PFSK-1 (cell line): ENCODE results near the gene SF1.

Experiments used
- FOXP2 ChIP-seq: optimal IDR thresholded peaks from 2 replicates; pipeline ENCODE3; 2011; ENCODE audit warnings: borderline replicate concordance, control low read depth, inconsistent platforms; ENCODE audit not compliant: insufficient read depth; ENCODE audit errors: extremely low read length, extremely low read depth
- POLR2AphosphoS5 ChIP-seq: IDR thresholded peaks from 2 replicates; pipeline ENCODE4 v1.6.1; 2012; ENCODE audit warnings: low read depth, mild to moderate bottlenecking, control low read depth, low read length, moderate library complexity
- SIN3A ChIP-seq: IDR thresholded peaks from 2 replicates; pipeline ENCODE4 v1.6.1; 2012; ENCODE audit warnings: mild to moderate bottlenecking, low read length, moderate library complexity, borderline replicate concordance; ENCODE audit not compliant: insufficient read depth
- TAF1 ChIP-seq: IDR thresholded peaks from 2 replicates; pipeline ENCODE4 v1.6.1; 2012; ENCODE audit warnings: low read length, control low read depth, borderline replicate concordance; ENCODE audit not compliant: insufficient read depth
- TF ChIP-seq, protein P1 (sequence below), 2 experiments: IDR thresholded peaks; 2 replicates each; pipeline versions ENCODE4 v1.6.1 to v1.8.0; 2011 to 2012; ENCODE audit warnings: low read depth in 2 of 2, low read length in 2 of 2, control low read depth in 1 of 2, inconsistent platforms in 1 of 2, mild to moderate bottlenecking in 1 of 2, moderate library complexity in 1 of 2; ENCODE audit not compliant: insufficient read depth in 1 of 2

The SF1 gene

DNA sequence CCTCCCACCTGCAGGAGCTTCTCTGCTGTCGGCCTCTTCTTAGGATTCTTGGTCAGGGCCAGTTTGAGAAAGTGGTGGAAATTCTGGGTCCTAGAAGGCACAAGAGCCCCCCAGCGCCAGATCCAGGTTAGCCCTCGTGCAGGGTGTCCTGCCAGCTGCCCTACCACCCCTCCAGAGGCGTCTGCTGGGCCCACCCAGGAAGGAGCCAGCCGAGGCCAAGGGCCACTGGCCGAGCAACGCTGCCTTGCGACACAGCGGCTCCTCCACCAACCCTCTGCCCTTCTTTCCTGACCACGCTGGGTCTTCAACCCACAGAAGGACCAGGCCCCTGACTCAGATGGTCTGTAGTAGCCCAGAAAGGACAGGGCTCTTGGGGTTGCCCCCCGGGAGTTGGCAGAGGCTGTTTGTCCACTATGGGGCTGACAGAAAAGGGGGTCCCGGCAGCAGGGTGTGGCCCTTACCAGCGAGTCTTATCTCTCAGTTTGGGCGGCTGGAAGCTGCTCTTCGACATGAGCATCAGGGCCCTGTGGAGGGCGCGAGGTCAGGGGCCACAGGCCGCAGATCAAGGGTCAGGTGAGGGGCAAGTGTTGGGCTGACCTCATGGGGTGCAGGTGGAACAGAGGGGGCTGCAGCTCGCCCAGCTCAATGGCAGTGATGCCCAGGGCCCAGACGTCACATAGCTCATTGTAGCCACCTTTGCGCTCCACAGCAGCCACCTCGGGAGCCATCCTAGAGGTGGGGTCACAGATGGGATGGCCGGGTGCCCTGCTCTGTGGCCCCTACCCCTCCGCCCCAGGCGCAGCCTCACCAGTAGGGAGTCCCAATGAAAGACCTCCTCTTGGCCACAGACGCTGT lies 22.2 kb upstream of the SF1 start:
- TF ChIP-seq TAF1 (no peak), SIN3A (no peak), FOXP2 (no peak), POLR2AphosphoS5 (no peak)
- TF ChIP-seq, protein P1, sequence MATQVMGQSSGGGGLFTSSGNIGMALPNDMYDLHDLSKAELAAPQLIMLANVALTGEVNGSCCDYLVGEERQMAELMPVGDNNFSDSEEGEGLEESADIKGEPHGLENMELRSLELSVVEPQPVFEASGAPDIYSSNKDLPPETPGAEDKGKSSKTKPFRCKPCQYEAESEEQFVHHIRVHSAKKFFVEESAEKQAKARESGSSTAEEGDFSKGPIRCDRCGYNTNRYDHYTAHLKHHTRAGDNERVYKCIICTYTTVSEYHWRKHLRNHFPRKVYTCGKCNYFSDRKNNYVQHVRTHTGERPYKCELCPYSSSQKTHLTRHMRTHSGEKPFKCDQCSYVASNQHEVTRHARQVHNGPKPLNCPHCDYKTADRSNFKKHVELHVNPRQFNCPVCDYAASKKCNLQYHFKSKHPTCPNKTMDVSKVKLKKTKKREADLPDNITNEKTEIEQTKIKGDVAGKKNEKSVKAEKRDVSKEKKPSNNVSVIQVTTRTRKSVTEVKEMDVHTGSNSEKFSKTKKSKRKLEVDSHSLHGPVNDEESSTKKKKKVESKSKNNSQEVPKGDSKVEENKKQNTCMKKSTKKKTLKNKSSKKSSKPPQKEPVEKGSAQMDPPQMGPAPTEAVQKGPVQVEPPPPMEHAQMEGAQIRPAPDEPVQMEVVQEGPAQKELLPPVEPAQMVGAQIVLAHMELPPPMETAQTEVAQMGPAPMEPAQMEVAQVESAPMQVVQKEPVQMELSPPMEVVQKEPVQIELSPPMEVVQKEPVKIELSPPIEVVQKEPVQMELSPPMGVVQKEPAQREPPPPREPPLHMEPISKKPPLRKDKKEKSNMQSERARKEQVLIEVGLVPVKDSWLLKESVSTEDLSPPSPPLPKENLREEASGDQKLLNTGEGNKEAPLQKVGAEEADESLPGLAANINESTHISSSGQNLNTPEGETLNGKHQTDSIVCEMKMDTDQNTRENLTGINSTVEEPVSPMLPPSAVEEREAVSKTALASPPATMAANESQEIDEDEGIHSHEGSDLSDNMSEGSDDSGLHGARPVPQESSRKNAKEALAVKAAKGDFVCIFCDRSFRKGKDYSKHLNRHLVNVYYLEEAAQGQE (IDR thresholded peaks at IDR 0.05; ENCODE audit: insufficient read depth in 1 of 2, low read depth in 2 of 2, low read length in 2 of 2) = no peak

GRCh38 chr11:64799623-64800302 lies 21.4 kb upstream of the SF1 start:
- TF ChIP-seq FOXP2 = no peak
- no peak for TF ChIP-seq TAF1
- TF ChIP-seq, protein P1 (IDR thresholded peaks at IDR 0.05; ENCODE audit: insufficient read depth in 1 of 2, low read depth in 2 of 2, low read length in 2 of 2) = no peak
- TF ChIP-seq POLR2AphosphoS5 = no peak
- TF ChIP-seq SIN3A = no peak

- TF ChIP-seq POLR2AphosphoS5 = no peak
- TF ChIP-seq TAF1 = no peak
- TF ChIP-seq, protein P1 (IDR thresholded peaks at IDR 0.05; ENCODE audit: insufficient read depth in 1 of 2, low read depth in 2 of 2, low read length in 2 of 2) = no peak
- TF ChIP-seq FOXP2 = no peak
- no peak for TF ChIP-seq SIN3A
These were observed 20.9 kb upstream of the SF1 start for GRCh38 chr11:64799256-64799622.

DNA sequence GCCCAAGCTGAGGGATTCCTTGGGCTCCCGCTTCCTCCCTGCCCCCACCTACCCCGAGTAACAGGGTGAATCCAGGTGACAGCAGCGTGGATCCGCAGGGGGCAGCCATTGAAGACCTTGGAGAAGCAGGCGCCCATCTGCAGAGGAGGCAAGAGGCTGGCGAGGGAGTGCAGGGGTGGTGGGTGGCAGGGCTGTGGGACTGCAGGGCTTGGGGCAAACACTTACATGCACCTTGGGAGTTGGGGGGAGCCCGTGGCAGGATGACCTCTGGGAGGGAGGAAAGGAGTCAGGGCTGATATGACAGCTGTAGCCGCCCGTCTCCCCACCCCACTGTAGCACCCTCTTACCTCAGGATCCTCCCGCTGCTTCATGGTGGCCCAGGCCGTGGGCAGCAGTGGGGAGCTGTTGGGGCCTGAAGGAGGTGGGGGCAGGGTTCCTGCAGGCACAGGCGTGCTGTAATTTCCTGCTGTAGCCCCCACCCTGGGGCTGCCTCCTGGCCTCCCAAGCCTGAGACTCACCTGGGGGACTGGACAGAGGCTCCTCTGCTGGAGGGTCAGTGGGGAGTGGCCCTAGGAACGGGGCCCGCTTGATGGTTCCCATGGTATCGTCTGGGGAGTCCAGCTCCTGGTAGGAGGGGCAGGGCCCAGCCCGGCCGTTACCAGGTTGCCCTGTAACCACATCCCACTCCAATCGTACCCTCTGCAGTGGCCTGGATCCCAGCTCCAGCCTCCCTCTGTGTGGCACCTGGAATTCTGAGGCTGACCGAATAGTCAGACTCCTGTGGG lies 18.6 kb upstream of the SF1 start:
- TF ChIP-seq POLR2AphosphoS5 (no peak), TAF1 (no peak)
- TF ChIP-seq, protein P1 (IDR thresholded peaks at IDR 0.05; ENCODE audit: insufficient read depth in 1 of 2, low read depth in 2 of 2, low read length in 2 of 2) = no peak
